OCI-LY7 (cell line): ENCODE results near the gene CST3. TPM values are rescaled to one million over a fixed set of nuclear protein-coding genes. Genes with fewer than 3 reads are reported as not detected.

Experiments used
- BruUV-seq: library from RNA; stranded (reverse); fragments of 400-500 nt; replicated peaks from 2 replicates; lab custom pipeline; 2021; lab: Mats Ljungman, UMichigan
- CTCF ChIA-PET: fragments of 300-600 bp; sonication (Branson Sonifier 250); formaldehyde crosslinking; loops from one replicate; lab custom pipeline; 2022; ENCODE audit warnings: antibody characterized with exemption; ENCODE audit not compliant: unreplicated experiment; lab: Charles Lee
- POLR2A ChIA-PET: fragments of 300-600 bp; sonication (Branson Sonifier 250); formaldehyde crosslinking; loops from one replicate; lab custom pipeline; 2022; ENCODE audit warnings: antibody characterized with exemption; lab: Charles Lee
- DNase-seq: peaks from one replicate; pipeline ENCODE4 v3.0.0-alpha.2; 2015; ENCODE audit warnings: low spot score
- H2AFZ ChIP-seq: fragments of 200-600 bp; sonication (generic), shearing (Covaris generic); 2 replicates; pipeline ENCODE4 v1.6.1; 2014; ENCODE audit warnings: mild to moderate bottlenecking, antibody characterized with exemption, low read length, moderate library complexity
- H3K27ac ChIP-seq: fragments of 200-600 bp; sonication (generic); 2 replicates; pipeline ENCODE4 v1.5.1; 2014; ENCODE audit warnings: mixed run types, low read depth, mild to moderate bottlenecking, moderate library complexity, low read length, inconsistent platforms; ENCODE audit not compliant: poor library complexity, severe bottlenecking
- H3K36me3 ChIP-seq: fragments of 200-600 bp; sonication (generic); 2 replicates; pipeline ENCODE4 v1.6.1; 2014; ENCODE audit warnings: mild to moderate bottlenecking, antibody characterized with exemption, low read length, moderate library complexity, mixed read lengths; ENCODE audit not compliant: insufficient read depth
- H3K4me1 ChIP-seq: fragments of 200-600 bp; sonication (generic); 2 replicates; pipeline ENCODE4 v1.5.1; 2014; ENCODE audit warnings: mild to moderate bottlenecking, low read length; ENCODE audit not compliant: insufficient read depth, poor library complexity, severe bottlenecking
- H3K4me2 ChIP-seq: fragments of 200-600 bp; sonication (generic); 2 replicates; pipeline ENCODE4 v1.6.1; 2014; ENCODE audit warnings: mild to moderate bottlenecking, low read length
- H3K4me3 ChIP-seq: fragments of 200-600 bp; sonication (generic); 2 replicates; pipeline ENCODE4 v1.5.1; 2014; ENCODE audit warnings: mild to moderate bottlenecking, low read depth, low read length; ENCODE audit not compliant: poor library complexity, severe bottlenecking
- H3K79me2 ChIP-seq: fragments of 200-600 bp; sonication (generic); 2 replicates; pipeline ENCODE4 v1.6.1; 2016; ENCODE audit warnings: low read depth, mild to moderate bottlenecking, low read length, moderate library complexity, mixed read lengths; ENCODE audit not compliant: insufficient read depth
- H3K9me2 ChIP-seq: fragments of 200-600 bp; sonication (generic); 2 replicates; pipeline ENCODE4 v1.6.1; 2016; ENCODE audit warnings: mild to moderate bottlenecking, low read length, mixed read lengths; ENCODE audit not compliant: insufficient read depth
- H3K9me3 ChIP-seq: fragments of 200-600 bp; sonication (generic); 2 replicates; pipeline ENCODE4 v1.6.1; 2014; ENCODE audit warnings: mild to moderate bottlenecking, mixed run types, low read length, mixed read lengths
- H4K20me1 ChIP-seq: fragments of 200-600 bp; sonication (generic); 2 replicates; pipeline ENCODE4 v1.6.1; 2014; ENCODE audit warnings: mild to moderate bottlenecking, antibody characterized with exemption, low read length, moderate library complexity, mixed read lengths; ENCODE audit not compliant: insufficient read depth
- EZH2phosphoT487 ChIP-seq: fragments of 200-600 bp; sonication (generic); IDR thresholded peaks from 2 replicates; pipeline ENCODE4 v1.6.1; 2018; ENCODE audit warnings: low read depth, borderline replicate concordance, mild to moderate bottlenecking, mixed run types, antibody characterized with exemption, low read length, moderate library complexity, mixed read lengths
- intact Hi-C: fragments of 100-400 bp; cut with micrococcal nuclease; formaldehyde crosslinking; loops from one replicate; pipeline ENCODE4 v1.10.0; 2022; ENCODE audit not compliant: unreplicated experiment
- total RNA-seq, 2 experiments: library from RNA; depleted of rRNA in 1 of 2; stranded (reverse); fragments of >200 nt in 1 of 2; shearing (Covaris generic) in 1 of 2; gene quantifications; 2 replicates each; pipeline ENCODE4 v1.2.3, GENCODE V29; 2014 to 2022
- TF ChIP-seq, protein P1 (sequence below): fragments of 200-600 bp; sonication (generic); conservative IDR thresholded peaks from 2 replicates; pipeline ENCODE4 v1.5.1; 2014; ENCODE audit warnings: mild to moderate bottlenecking, antibody characterized with exemption, low read length, moderate library complexity, mixed read lengths

CST3 gene
- total RNA-seq, 2 experiments from 2014 or later = not detected

- no peak for DNase-seq
- Histone ChIP-seq H3K4me1 (no peaks in the 10 kb centered on the region), H3K9me3 (no peaks in the 10 kb centered on the region), H3K9me2 (no peaks in the 10 kb centered on the region), H3K27ac (no peak overlapping the region), H4K20me1 (no peaks in the 10 kb centered on the region), H3K79me2 (no peaks in the 10 kb centered on the region), H2AFZ (no peak overlapping the region), H3K36me3 (no peaks in the 10 kb centered on the region), H3K4me2 (no peak overlapping the region), H3K4me3 (no peak overlapping the region)
- intact Hi-C loops = no loop called here
- no TSS peak for BruUV-seq
- no peak for TF ChIP-seq EZH2phosphoT487
- TF ChIP-seq, protein P1, sequence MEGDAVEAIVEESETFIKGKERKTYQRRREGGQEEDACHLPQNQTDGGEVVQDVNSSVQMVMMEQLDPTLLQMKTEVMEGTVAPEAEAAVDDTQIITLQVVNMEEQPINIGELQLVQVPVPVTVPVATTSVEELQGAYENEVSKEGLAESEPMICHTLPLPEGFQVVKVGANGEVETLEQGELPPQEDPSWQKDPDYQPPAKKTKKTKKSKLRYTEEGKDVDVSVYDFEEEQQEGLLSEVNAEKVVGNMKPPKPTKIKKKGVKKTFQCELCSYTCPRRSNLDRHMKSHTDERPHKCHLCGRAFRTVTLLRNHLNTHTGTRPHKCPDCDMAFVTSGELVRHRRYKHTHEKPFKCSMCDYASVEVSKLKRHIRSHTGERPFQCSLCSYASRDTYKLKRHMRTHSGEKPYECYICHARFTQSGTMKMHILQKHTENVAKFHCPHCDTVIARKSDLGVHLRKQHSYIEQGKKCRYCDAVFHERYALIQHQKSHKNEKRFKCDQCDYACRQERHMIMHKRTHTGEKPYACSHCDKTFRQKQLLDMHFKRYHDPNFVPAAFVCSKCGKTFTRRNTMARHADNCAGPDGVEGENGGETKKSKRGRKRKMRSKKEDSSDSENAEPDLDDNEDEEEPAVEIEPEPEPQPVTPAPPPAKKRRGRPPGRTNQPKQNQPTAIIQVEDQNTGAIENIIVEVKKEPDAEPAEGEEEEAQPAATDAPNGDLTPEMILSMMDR = no peak
- ChIA-PET CTCF (no interaction called here), POLR2A (no interaction called here)
Measured at GRCh38 chr20:23684261-23684660, 46.5 kb upstream of the CST3 start.

DNA sequence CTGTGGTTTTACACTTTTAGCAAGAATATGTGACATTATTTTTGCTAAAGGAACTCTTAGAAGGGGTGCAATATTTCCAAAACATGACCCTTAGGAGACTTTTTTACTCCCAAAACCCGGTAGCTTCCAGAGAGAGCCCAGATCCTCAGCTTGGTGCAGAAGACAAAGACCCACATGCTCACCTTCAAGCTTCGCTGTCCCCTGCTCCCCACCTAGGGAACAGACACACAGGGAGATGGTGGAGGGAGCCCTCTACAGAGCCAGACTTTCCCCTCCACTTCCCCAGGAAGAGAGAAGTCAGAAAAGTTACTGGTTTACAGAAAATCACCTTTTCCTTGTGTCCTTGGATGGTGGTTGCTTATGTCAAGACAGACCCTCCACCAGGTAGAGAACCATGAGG is 46.1 kb upstream of the CST3 start:
- TF ChIP-seq, protein P1 = no peak
- TF ChIP-seq EZH2phosphoT487 = no peak
- intact Hi-C loops = no loop called here
- no peak for DNase-seq
- H3K36me3 ChIP-seq = no peaks in the 10 kb centered on the region
- no peaks in the 10 kb centered on the region for H4K20me1 ChIP-seq
- BruUV-seq = no TSS peak
- CTCF ChIA-PET = no interaction called here
- no peak overlapping the region for H3K27ac ChIP-seq
- H2AFZ ChIP-seq = no peak overlapping the region
- no peaks in the 10 kb centered on the region for H3K4me1 ChIP-seq
- H3K79me2 ChIP-seq = no peaks in the 10 kb centered on the region
- no peaks in the 10 kb centered on the region for H3K9me3 ChIP-seq
- no peak overlapping the region for H3K4me2 ChIP-seq
- no peak overlapping the region for H3K4me3 ChIP-seq
- POLR2A ChIA-PET = no interaction called here
- no peaks in the 10 kb centered on the region for H3K9me2 ChIP-seq

GRCh38 chr20:23683281-23683680 is 45.5 kb upstream of the CST3 start:
- H3K4me2 ChIP-seq = no peak overlapping the region
- H3K9me3 ChIP-seq = no peaks in the 10 kb centered on the region
- no peaks in the 10 kb centered on the region for H4K20me1 ChIP-seq
- intact Hi-C loops = no loop called here
- H2AFZ ChIP-seq = no peak overlapping the region
- H3K36me3 ChIP-seq = no peaks in the 10 kb centered on the region
- TF ChIP-seq, protein P1 = no peak
- TF ChIP-seq EZH2phosphoT487 = no peak
- no peaks in the 10 kb centered on the region for H3K4me1 ChIP-seq
- BruUV-seq = no TSS peak
- ChIA-PET CTCF (no interaction called here), POLR2A (no interaction called here)
- no peak for DNase-seq
- H3K27ac ChIP-seq = no peak overlapping the region
- no peaks in the 10 kb centered on the region for H3K9me2 ChIP-seq
- H3K79me2 ChIP-seq = no peaks in the 10 kb centered on the region
- H3K4me3 ChIP-seq = no peak overlapping the region
